Prostate gland (tissue), 2 donors: Measurements from ENCODE around the gene ORAI1.

Source experiments
- POLR2A ChIP-seq: fragments of 450-650 bp; IDR thresholded peaks from one replicate; pipeline ENCODE4 v1.6.1; 2016; ENCODE audit warnings: antibody characterized with exemption, mild to moderate bottlenecking
- POLR2AphosphoS5 ChIP-seq: sonication (generic); formaldehyde crosslinking; IDR thresholded peaks from one replicate; pipeline ENCODE4 v1.6.1; 2017; ENCODE audit warnings: antibody characterized with exemption
- TF ChIP-seq, protein P1 (sequence below), 4 experiments: fragments of 200-600 bp in 2 of 4; fragments of 450-650 bp in 2 of 4; sonication (generic) in 2 of 4; IDR thresholded peaks; 1 replicate in 3 of 4; 2 replicates in 1 of 4; pipeline ENCODE4 v1.5.1; 2016 to 2019; ENCODE audit warnings: antibody characterized with exemption in 4 of 4, mild to moderate bottlenecking in 2 of 4, moderate library complexity in 2 of 4

DNA sequence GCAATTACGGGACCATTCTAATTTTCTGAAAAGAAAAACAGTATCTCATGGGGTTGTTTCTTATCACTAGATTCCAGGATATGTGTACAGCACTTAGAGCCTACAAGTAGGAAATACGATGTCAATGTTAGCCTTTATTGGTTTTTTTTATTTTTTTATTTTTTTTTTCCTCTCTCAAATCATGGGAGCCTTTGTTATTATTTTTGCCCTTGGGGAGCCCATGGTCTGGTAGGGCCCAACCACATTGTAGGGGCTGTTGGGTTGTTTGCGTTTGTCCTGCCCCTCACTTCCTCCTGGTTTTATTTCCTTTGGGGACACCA lies 37.2 kb downstream of the ORAI1 start:
- TF ChIP-seq, protein P1, sequence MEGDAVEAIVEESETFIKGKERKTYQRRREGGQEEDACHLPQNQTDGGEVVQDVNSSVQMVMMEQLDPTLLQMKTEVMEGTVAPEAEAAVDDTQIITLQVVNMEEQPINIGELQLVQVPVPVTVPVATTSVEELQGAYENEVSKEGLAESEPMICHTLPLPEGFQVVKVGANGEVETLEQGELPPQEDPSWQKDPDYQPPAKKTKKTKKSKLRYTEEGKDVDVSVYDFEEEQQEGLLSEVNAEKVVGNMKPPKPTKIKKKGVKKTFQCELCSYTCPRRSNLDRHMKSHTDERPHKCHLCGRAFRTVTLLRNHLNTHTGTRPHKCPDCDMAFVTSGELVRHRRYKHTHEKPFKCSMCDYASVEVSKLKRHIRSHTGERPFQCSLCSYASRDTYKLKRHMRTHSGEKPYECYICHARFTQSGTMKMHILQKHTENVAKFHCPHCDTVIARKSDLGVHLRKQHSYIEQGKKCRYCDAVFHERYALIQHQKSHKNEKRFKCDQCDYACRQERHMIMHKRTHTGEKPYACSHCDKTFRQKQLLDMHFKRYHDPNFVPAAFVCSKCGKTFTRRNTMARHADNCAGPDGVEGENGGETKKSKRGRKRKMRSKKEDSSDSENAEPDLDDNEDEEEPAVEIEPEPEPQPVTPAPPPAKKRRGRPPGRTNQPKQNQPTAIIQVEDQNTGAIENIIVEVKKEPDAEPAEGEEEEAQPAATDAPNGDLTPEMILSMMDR (IDR thresholded peaks at IDR 0.05): no peak
- TF ChIP-seq POLR2A: no peak
- no peak for TF ChIP-seq POLR2AphosphoS5
